ENCODE measurements around the gene ENDOV. TPM values are rescaled to one million over a fixed set of nuclear protein-coding genes. Genes with fewer than 3 reads are reported as not detected.

The ENDOV gene
- total and polyA plus RNA-seq, 8 donors = 18.8 to 49.9 (median 40.6) TPM

- intact Hi-C loops (cut with DNase I) = no loop called here
- no peaks in the 10 kb centered on the region for H3K27me3 ChIP-seq
- H3K27ac ChIP-seq = no peak overlapping the region
- no peak overlapping the region for H3K4me3 ChIP-seq
- no peak for ATAC-seq
- H3K9me3 ChIP-seq = no peaks in the 10 kb centered on the region
- no peak for DNase-seq
- no peaks in the 10 kb centered on the region for H3K4me1 ChIP-seq
- TF ChIP-seq, protein P1, sequence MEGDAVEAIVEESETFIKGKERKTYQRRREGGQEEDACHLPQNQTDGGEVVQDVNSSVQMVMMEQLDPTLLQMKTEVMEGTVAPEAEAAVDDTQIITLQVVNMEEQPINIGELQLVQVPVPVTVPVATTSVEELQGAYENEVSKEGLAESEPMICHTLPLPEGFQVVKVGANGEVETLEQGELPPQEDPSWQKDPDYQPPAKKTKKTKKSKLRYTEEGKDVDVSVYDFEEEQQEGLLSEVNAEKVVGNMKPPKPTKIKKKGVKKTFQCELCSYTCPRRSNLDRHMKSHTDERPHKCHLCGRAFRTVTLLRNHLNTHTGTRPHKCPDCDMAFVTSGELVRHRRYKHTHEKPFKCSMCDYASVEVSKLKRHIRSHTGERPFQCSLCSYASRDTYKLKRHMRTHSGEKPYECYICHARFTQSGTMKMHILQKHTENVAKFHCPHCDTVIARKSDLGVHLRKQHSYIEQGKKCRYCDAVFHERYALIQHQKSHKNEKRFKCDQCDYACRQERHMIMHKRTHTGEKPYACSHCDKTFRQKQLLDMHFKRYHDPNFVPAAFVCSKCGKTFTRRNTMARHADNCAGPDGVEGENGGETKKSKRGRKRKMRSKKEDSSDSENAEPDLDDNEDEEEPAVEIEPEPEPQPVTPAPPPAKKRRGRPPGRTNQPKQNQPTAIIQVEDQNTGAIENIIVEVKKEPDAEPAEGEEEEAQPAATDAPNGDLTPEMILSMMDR (IDR thresholded peaks at IDR 0.05) = no peak
- H3K36me3 ChIP-seq = peaks cover 2 to 100% of the 10 kb centered on the region in 2 donors
Measured at GRCh38 chr17:80387071-80387470, 27.9 kb upstream of the ENDOV start.

DNA sequence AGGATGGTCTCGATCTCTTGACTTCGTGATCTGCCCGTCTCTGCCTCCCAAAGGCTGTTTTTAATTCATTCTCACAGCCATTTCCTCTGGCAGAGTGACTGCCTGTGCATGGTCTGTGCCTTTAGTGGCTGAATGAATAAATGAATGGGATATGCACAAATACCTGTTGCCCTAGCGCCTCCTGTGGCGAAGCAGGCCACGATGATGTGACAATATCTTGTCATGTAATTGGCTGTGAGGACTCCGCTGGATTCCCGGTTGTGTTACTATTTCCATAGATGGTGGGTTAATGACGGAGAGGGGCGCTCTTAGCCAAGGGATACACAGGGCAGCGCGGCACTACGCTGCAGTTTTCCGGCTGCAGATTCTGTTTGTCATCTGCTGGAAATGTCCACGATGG, 26.8 kb upstream of the ENDOV start:
- DNase-seq (no peak), ATAC-seq (no peak)
- intact Hi-C loops (cut with DNase I) = no loop called here
- Histone ChIP-seq H3K27me3 (no peaks in the 10 kb centered on the region), H3K9me3 (no peaks in the 10 kb centered on the region), H3K4me3 (no peak overlapping the region), H3K36me3 (peaks cover 0 to 100% of the 10 kb centered on the region in 2 donors), H3K4me1 (no peaks in the 10 kb centered on the region), H3K27ac (no peak overlapping the region)
- TF ChIP-seq, protein P1 (IDR thresholded peaks at IDR 0.05) = no peak

DNA sequence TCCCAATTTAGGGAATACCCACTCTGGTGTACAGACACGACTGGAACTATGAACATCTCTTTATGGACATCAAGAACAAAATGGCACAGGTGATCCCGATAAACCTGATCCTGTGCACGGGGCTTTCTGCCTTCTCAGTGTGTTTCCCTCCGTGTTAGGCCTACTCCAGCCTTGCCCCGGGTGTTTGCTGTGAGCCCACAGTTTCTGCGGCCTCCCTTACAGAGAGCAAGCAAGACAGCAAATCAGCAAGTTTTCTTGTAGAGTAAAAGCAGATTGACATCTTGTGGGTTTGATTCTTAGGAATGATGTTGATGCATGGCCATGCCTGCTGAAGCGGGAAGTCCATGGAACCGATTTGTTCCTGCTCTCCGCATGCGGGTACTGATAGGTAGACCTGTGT, 26.4 kb upstream of the ENDOV start:
- intact Hi-C loops (cut with DNase I) = no loop called here

GRCh38 chr17:80389011-80389995, 25.7 kb upstream of the ENDOV start:
- TF ChIP-seq, protein P1 (IDR thresholded peaks at IDR 0.05) = no peak
- ATAC-seq (no peak), DNase-seq (no peak)
- Histone ChIP-seq H3K36me3 (peaks cover 0 to 100% of the 10 kb centered on the region in 2 donors), H3K4me3 (no peak overlapping the region), H3K27ac (no peak overlapping the region), H3K9me3 (no peaks in the 10 kb centered on the region), H3K4me1 (no peaks in the 10 kb centered on the region), H3K27me3 (no peaks in the 10 kb centered on the region)
- intact Hi-C loops (cut with DNase I) = no loop called here

More for the DNA sequence above, 26.4 kb upstream of the ENDOV start:
- TF ChIP-seq, protein P1 (IDR thresholded peaks at IDR 0.05) = no peak
- no peak for DNase-seq
- no peak overlapping the region for H3K4me3 ChIP-seq
- peaks cover 0 to 100% of the 10 kb centered on the region in 2 donors for H3K36me3 ChIP-seq
- no peaks in the 10 kb centered on the region for H3K27me3 ChIP-seq
- no peak overlapping the region for H3K27ac ChIP-seq
- H3K9me3 ChIP-seq = no peaks in the 10 kb centered on the region
- ATAC-seq = no peak
- H3K4me1 ChIP-seq = no peaks in the 10 kb centered on the region

GRCh38 chr17:80393241-80393890, 21.6 kb upstream of the ENDOV start:
- Histone ChIP-seq H3K9me3 (no peaks in the 10 kb centered on the region), H3K27me3 (no peaks in the 10 kb centered on the region), H3K36me3 (peaks cover 0 to 77% of the 10 kb centered on the region in 2 donors), H3K27ac (peak overlapping the region in 1 of 2 donors; percentile 37), H3K4me1 (peaks cover 0 to 7% of the 10 kb centered on the region in 2 donors), H3K4me3 (no peak overlapping the region)
- intact Hi-C loops (cut with DNase I) = no loop called here
- no peak for ATAC-seq
- DNase-seq = peak in 1 of 4 donors; percentile 24
- TF ChIP-seq, protein P1 (IDR thresholded peaks at IDR 0.05) = no peak

Measured in left lung (tissue), 10 donors.